ENCODE results near the gene SVIL. TPM values are rescaled to one million over a fixed set of nuclear protein-coding genes. Genes with fewer than 3 reads are reported as not detected.

The SVIL gene
- total and polyA plus RNA-seq, 2 of the 13 experiments (the other 11 are each of a cell fraction or from before 2014, with no cell fraction given): 3.9 to 12.1 TPM

DNA sequence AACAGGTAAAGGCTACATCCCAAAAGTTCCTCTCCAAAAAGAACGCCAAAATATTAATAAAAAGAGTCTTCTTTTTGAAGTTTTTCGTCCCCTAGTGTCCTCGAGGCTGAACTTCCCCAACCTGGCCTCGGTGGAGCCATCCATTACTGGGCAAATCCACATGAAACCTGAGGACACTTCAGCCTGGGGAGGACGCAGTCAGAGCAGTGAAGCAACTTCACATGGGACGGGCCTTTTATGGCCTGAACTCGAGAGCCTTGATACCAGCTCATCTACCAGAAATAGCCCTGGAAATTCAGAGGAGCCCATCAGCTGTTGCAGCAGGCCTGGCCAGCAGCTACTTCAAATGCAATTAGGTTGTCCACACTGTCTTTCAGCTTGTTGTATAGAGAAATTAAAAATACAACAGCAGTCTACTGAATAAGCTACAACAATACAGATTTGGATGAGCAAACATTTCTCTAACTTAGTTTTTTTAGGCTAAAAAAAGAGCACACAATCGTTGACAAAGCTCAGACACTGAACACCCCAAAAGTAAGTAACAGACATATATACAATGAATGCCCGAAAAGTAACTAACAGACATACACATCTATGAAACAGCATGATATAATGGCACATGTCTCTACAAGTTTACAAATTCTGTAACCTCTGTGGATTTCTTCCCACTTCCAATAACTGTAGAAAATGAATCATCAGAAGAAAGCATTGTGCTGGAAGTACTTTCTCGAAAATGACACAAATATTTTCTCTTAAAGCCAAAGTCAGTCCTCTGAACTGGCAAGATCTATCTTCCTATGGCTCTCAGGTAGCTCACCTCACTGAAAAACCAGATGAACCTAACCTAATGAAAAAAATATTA lies at the start of gene SVIL (continued):
- TF ChIP-seq, protein P1, sequence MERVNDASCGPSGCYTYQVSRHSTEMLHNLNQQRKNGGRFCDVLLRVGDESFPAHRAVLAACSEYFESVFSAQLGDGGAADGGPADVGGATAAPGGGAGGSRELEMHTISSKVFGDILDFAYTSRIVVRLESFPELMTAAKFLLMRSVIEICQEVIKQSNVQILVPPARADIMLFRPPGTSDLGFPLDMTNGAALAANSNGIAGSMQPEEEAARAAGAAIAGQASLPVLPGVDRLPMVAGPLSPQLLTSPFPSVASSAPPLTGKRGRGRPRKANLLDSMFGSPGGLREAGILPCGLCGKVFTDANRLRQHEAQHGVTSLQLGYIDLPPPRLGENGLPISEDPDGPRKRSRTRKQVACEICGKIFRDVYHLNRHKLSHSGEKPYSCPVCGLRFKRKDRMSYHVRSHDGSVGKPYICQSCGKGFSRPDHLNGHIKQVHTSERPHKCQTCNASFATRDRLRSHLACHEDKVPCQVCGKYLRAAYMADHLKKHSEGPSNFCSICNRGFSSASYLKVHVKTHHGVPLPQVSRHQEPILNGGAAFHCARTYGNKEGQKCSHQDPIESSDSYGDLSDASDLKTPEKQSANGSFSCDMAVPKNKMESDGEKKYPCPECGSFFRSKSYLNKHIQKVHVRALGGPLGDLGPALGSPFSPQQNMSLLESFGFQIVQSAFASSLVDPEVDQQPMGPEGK (CRISPR knock-in tag; IDR thresholded peaks at IDR 0.05): 0 out of 2 replicates have a peak, but pooled peaks have one; percentile 20
- TF ChIP-seq ZNF792 (CRISPR knock-in tag; IDR thresholded peaks at IDR 0.05): no peak
- no peak for TF ChIP-seq FOXJ3 (CRISPR knock-in tag; IDR thresholded peaks at IDR 0.05; ENCODE audit: borderline replicate concordance)
- TF ChIP-seq, protein P2, sequence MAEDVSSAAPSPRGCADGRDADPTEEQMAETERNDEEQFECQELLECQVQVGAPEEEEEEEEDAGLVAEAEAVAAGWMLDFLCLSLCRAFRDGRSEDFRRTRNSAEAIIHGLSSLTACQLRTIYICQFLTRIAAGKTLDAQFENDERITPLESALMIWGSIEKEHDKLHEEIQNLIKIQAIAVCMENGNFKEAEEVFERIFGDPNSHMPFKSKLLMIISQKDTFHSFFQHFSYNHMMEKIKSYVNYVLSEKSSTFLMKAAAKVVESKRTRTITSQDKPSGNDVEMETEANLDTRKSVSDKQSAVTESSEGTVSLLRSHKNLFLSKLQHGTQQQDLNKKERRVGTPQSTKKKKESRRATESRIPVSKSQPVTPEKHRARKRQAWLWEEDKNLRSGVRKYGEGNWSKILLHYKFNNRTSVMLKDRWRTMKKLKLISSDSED (CRISPR knock-in tag; IDR thresholded peaks at IDR 0.05): no peak
- TF ChIP-seq, protein P3, sequence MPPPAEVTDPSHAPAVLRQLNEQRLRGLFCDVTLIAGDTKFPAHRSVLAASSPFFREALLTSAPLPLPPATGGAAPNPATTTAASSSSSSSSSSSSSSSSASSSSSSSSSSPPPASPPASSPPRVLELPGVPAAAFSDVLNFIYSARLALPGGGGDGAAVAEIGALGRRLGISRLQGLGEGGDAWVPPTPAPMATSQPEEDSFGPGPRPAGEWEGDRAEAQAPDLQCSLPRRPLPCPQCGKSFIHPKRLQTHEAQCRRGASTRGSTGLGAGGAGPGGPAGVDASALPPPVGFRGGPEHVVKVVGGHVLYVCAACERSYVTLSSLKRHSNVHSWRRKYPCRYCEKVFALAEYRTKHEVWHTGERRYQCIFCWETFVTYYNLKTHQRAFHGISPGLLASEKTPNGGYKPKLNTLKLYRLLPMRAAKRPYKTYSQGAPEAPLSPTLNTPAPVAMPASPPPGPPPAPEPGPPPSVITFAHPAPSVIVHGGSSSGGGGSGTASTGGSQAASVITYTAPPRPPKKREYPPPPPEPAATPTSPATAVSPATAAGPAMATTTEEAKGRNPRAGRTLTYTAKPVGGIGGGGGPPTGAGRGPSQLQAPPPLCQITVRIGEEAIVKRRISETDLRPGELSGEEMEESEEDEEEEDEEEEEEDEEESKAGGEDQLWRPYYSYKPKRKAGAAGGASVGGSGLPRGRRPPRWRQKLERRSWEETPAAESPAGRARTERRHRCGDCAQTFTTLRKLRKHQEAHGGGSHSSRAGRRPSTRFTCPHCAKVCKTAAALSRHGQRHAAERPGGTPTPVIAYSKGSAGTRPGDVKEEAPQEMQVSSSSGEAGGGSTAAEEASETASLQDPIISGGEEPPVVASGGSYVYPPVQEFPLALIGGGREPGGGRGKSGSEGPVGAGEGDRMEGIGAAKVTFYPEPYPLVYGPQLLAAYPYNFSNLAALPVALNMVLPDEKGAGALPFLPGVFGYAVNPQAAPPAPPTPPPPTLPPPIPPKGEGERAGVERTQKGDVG (CRISPR knock-in tag; IDR thresholded peaks at IDR 0.05; ENCODE audit: borderline replicate concordance): no peak
- TF ChIP-seq BRD4 (CRISPR knock-in tag; IDR thresholded peaks at IDR 0.05): no peak
- TF ChIP-seq ZNF432 (CRISPR knock-in tag; IDR thresholded peaks at IDR 0.05; ENCODE audit: borderline replicate concordance): no peak
- TF ChIP-seq ZNF782 (CRISPR knock-in tag; IDR thresholded peaks at IDR 0.05; ENCODE audit: borderline replicate concordance): no peak
- TF ChIP-seq, protein P4, sequence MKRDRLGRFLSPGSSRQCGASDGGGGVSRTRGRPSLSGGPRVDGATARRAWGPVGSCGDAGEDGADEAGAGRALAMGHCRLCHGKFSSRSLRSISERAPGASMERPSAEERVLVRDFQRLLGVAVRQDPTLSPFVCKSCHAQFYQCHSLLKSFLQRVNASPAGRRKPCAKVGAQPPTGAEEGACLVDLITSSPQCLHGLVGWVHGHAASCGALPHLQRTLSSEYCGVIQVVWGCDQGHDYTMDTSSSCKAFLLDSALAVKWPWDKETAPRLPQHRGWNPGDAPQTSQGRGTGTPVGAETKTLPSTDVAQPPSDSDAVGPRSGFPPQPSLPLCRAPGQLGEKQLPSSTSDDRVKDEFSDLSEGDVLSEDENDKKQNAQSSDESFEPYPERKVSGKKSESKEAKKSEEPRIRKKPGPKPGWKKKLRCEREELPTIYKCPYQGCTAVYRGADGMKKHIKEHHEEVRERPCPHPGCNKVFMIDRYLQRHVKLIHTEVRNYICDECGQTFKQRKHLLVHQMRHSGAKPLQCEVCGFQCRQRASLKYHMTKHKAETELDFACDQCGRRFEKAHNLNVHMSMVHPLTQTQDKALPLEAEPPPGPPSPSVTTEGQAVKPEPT (CRISPR knock-in tag; IDR thresholded peaks at IDR 0.05; ENCODE audit: low read depth): no peak
